Panc1 (cell line): ENCODE measurements around the gene C5orf46.

Experiments
- CTCF ChIP-seq: fragments of 450-650 bp; IDR thresholded peaks from 2 replicates; pipeline ENCODE4 v1.5.1; 2017; ENCODE audit warnings: mild to moderate bottlenecking
- POLR2AphosphoS5 ChIP-seq: IDR thresholded peaks from 2 replicates; pipeline ENCODE4 v1.6.1; 2012; ENCODE audit warnings: mild to moderate bottlenecking, low read depth, low read length, moderate library complexity
- REST ChIP-seq, 2 experiments: IDR thresholded peaks; 2 replicates each; pipeline ENCODE4 v1.6.1; 2011 to 2012; ENCODE audit warnings: low read depth in 2 of 2, control low read depth in 1 of 2, low read length in 1 of 2, mild to moderate bottlenecking in 1 of 2, moderate library complexity in 1 of 2; ENCODE audit not compliant: insufficient read depth in 1 of 2
- SIN3A ChIP-seq: IDR thresholded peaks from 2 replicates; pipeline ENCODE4 v1.6.1; 2012; ENCODE audit warnings: low read depth, mild to moderate bottlenecking, low read length, moderate library complexity, borderline replicate concordance; ENCODE audit not compliant: insufficient read depth

GRCh38 chr5:147876626-147877025, 29.7 kb downstream of the C5orf46 start:
- TF ChIP-seq CTCF = no peak
- TF ChIP-seq SIN3A = no peak
- no peak for TF ChIP-seq POLR2AphosphoS5
- TF ChIP-seq REST (IDR thresholded peaks at IDR 0.05; ENCODE audit: insufficient read depth in 1 of 2, low read depth in 2 of 2, low read length in 1 of 2) = no peak
